ENCODE measurements around the gene DTNB.
"Not testable (repeated sequence)": the region's sequence is repeated elsewhere in the genome, so short reads cannot be mapped to it uniquely, and the experiment has no call there.

DTNB gene

GRCh38 chr2:25677877-25678276 lies 4.5 kb upstream of the DTNB start:
- DNase-seq = no peak

GRCh38 chr2:25674077-25674362 lies 643 bp upstream of the DTNB start:
- DNase-seq = no peak

DNA sequence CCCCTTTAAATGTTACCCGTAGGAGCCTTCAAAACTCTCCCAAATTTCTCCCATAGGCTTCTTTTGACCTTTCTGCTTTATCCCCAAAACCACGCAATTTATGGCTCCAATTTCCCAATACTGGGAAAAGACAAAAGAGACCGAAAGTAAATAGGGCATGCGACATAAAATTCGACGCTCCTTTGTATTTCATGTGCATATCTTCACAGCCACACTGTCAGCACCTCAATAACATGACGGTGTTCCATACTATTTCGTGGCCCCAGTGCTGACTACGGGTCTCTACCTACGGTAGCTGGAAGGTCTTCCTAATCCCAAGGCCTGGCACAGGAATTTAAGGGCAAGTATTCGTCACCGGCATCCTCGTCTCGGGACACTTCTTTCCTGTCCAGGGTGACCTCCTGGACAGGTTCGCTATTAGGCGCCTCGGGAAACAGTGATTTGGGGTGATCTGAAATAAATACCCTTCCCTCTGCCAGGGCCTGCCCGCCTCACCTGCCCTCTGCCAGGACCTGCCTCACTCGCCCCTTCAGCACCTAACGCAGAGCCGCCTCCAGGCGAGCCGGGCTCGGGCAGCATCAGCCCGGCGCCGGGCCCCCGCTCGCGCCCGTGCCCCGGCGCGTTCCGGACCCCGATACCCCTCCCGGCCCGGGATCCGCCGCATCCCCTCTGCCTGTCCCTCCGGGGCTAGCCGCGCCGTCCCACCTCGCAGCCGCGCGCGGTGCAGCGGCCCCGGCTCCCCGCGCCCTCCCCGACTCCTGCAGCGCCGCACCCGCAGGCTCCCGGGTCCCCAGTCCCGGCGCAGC lies 680 bp downstream of the DTNB start:
- peak; percentile 75 for DNase-seq

GRCh38 chr2:25671622-25672021 lies 1.8 kb downstream of the DTNB start:
- DNase-seq = no peak

- DNase-seq = no peak
These were observed 3.9 kb downstream of the DTNB start for GRCh38 chr2:25669520-25669919.

DNA sequence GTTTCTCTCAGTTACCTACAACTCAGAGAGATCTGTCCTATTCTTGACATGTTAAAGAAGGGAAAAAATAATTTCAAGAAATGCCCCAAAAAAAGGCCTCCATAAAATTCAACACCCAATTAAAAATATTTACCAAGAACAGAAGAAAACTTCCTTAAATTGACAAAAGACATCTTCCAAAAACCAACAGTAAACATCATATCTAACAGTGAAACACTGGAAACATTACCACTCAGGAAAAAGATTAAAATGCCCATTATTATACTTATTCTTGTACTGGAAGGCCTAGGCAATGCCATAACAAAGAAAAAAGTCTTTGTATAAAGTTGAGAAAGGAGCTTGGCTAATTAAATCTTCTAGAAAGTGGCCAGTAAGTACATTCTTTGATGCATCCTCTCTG lies 7.2 kb downstream of the DTNB start:
- DNase-seq = no peak

GRCh38 chr2:25665429-25665828 lies 7.9 kb downstream of the DTNB start:
- DNase-seq = not testable (repeated sequence)

- no peak for DNase-seq
These were observed 8.4 kb downstream of the DTNB start for GRCh38 chr2:25664965-25665307.

- DNase-seq = peak; percentile 21
These were observed 9.0 kb downstream of the DTNB start for GRCh38 chr2:25664183-25664964.

GRCh38 chr2:25655316-25655715 lies 18.1 kb downstream of the DTNB start:
- no peak for DNase-seq

DNA sequence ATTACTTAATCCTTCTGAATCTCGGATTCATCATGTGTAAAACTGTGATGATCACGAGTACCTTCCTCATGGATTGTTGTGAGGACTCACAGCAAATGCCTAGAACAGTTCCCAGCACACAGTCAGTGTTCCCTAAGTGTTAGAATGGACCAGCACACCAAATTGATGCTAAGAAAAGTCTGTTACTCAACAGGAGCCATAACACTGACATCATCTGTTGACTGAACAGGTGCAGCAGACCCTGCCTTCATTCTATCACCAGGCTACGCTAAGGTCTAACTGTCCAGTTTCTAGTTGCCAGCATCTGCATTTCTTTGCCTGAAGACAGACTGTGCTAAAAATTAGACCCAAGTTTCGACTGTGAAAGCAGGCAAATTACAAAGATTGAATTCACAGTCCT lies 18.6 kb downstream of the DTNB start:
- no peak for DNase-seq

DNA sequence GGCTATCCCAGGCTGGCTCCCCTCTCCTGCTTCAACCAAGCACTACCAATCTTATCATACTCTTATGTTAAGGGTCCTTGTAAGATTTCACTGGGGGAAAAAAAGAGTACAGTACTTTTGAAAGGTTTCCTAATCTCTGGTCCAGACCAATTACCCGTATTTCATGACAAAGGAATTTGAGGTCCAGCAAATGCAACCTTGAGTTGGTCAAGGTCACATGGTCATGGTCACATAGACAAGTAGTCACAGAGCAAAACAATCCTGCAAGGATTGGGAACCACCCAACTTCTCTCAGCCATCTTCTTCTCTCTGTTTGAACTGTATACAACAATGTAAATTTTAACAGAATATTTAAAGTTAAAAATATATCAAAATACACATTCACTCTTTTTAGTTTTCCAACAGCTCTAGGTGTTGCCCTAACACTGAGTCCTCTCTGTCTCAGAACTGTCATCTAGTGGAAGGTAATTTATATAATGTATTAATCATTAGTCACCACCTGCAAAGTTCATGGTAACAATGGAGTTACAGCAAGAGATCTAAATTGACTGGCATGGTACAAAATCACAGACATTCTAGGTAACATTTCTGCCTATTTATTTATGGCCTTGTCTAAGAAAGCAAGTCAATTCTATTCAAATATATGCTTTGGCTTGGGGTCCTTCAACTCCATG lies 21.5 kb downstream of the DTNB start:
- DNase-seq = no peak

- DNase-seq = no peak
These were observed 22.3 kb downstream of the DTNB start for GRCh38 chr2:25651066-25651465.

DNA sequence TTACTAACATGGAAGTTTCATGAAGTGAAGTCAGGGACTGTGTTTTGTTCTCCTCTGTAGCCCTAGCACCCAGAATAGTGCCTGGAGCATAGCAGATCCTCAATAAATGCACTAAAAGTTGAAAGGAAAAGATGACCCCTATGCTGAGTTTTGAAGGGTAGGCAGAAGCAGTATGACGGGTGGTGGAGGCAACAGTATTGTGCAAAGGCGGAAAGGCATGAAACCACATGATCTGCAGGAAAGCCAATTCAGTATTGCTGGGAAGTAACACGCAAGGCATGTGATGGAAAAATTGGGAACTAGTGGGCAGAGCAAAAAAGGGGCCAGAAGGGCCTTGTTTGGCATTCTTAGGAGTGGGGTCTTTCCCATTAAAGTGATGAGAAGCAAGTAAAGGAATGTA lies 23.1 kb downstream of the DTNB start:
- no peak for DNase-seq

DNA sequence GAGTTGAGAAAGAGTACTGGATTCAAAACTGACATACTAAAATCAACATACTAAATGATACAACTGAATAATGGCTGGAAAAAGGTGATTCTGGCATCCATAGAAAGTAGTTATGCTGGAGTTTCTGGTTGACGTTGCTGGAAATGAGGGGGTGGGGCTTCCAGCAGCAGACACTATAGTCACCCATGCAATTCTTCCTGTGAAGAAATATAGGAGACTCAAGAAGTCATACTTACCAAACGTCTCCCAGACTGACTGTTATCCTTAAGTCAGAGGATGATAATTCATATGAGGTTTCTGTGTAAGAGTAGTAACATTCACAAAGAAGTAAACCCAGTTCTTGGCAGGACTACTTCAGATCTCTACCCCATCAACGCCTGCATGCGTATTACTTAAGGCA lies 23.6 kb downstream of the DTNB start:
- no peak for DNase-seq

- DNase-seq = no peak
These were observed 31.1 kb downstream of the DTNB start for GRCh38 chr2:25642298-25642697.

DNA sequence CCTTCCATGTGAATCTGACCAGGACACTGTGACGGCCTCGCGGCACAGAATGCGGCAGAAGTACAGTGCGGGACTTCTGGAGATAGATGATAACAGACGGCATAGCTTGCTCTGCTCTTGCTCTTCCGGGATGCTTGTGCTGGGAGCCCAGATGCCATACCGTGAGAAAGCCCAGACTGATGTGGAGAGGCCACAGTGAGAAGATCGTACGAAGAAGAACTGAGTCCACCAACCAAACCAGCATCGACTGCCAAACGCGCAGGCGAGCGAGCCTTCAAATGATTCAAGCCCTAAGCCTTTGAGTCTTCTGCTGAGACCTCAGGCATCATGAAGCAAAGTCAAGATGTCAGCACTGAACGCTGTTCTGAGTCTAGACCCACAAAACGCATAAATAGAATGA lies 33.7 kb downstream of the DTNB start:
- DNase-seq = no peak

DNA sequence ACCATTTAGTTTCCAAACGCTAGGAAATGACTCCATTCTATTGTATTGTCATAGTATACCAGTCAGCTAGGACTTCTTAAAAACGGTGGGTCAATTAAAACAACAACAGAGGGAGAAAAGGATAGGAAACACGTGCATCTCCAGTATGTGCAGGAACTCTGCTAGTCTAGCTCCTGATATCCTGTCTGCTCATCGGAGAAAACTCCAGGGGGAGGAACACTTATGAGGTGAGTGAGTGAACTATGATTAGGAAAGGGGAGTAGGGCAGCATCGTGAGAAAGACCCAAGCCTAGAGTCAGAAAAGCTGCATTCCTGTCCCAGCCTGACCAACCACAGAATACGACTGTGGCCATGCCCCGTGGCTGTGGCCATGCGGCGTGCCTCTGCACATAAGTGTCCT lies 34.2 kb downstream of the DTNB start:
- DNase-seq = no peak

DNA sequence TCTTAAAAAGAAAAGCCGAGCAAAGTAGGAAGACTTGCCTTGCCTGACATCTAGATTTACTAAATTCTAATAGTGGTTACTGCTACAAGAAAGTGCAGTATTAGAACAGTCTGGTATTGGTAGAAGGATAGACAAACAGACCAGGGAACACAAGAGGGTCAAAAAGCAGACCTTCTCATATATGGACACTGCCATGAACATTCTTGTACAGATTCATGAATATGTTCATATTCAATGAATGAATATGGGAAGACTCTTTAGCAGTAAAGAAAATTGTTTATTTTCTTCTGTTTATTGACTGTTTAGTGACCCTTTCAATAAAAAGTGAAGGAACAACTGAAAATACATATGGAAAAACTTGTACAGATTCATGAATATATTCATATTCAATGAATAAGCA lies 37.6 kb downstream of the DTNB start:
- no peak for DNase-seq

DNA sequence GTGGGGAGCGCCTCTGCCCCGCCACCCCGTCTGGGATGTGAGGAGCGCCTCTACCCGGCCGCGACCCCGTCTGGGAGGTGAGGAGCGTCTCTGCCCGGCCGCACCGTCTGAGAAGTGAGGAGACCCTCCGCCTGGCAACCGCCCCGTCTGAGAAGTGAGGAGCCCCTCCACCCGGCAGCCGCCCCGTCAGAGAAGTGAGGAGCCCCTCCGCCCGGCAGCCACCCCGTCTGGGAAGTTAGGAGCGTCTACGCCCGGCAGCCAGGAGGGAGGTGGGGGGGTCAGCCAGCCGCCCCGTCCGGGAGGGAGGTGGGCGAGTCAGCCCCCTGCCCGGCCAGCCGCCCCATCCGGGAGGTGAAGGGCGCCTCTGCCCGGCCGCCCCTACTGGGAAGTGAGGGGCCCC lies 39.6 kb downstream of the DTNB start:
- not testable (repeated sequence) for DNase-seq

DNA sequence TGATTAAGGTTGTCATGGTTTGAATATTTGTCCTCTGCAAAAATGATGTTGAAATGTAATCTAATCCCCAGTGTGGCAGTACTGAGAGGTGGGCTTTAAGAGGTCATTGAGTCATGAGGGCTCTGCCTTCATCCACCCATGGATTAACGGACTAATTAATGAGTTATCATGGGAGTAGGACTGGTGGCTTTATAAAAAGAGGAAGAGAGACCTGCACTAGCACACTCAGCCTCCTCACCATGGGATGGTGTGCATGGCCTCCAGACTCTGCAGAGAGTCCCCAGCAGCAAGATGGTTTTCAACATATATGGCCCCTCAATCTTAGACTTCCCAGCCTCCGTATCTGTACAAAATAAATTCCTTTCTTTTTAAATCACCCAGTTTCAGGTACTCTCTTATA lies 41.0 kb downstream of the DTNB start:
- DNase-seq = no peak

- DNase-seq = no peak
These were observed 48.7 kb downstream of the DTNB start for GRCh38 chr2:25624635-25625034.

DNA sequence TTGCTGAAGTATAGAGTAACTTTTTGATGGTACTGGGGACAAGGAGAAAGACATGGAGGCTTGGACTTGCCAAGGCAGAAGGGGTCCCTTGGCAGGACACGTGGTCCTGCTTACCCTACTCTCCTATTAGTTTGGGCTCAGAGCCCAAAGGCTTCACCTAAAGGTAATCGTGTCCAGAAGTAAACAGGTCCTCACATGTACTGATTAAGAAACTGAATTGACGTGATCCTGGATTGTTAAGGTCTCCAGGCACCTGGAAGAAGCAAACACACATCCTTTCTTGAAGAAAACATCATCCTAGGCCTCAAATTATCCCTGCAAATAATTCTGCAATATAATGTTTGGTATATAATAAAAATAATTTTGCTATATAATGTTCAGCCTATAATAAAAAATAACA lies 50.0 kb downstream of the DTNB start:
- DNase-seq = no peak

- DNase-seq = no peak
These were observed 52.7 kb downstream of the DTNB start for GRCh38 chr2:25620711-25621110.
